ENCODE measurements around the gene HOXA5.

GRCh38 chr7:27116962-27117886 is 26.3 kb downstream of the HOXA5 start:
- TF ChIP-seq POLR2A (IDR thresholded peaks at IDR 0.05; ENCODE audit: low read depth, low read length) = no peak
- TF ChIP-seq, protein P1, sequence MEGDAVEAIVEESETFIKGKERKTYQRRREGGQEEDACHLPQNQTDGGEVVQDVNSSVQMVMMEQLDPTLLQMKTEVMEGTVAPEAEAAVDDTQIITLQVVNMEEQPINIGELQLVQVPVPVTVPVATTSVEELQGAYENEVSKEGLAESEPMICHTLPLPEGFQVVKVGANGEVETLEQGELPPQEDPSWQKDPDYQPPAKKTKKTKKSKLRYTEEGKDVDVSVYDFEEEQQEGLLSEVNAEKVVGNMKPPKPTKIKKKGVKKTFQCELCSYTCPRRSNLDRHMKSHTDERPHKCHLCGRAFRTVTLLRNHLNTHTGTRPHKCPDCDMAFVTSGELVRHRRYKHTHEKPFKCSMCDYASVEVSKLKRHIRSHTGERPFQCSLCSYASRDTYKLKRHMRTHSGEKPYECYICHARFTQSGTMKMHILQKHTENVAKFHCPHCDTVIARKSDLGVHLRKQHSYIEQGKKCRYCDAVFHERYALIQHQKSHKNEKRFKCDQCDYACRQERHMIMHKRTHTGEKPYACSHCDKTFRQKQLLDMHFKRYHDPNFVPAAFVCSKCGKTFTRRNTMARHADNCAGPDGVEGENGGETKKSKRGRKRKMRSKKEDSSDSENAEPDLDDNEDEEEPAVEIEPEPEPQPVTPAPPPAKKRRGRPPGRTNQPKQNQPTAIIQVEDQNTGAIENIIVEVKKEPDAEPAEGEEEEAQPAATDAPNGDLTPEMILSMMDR (IDR thresholded peaks at IDR 0.05 in 2 of 3, conservative IDR thresholded peaks at IDR 0.05 in 1 of 3; ENCODE audit: control insufficient read depth in 2 of 3, extremely low read depth in 1 of 3, insufficient read depth in 1 of 3, low read depth in 3 of 3, low read length in 3 of 3) = no peak
- TF ChIP-seq NR2C2 (IDR thresholded peaks at IDR 0.05; ENCODE audit: borderline replicate concordance, control insufficient read depth, insufficient read length, low read depth) = no peak
- TF ChIP-seq POLR2AphosphoS2 (IDR thresholded peaks at IDR 0.05; ENCODE audit: low read depth, low read length) = no peak
- TF ChIP-seq EZH2 (IDR thresholded peaks at IDR 0.05; ENCODE audit: borderline replicate concordance, control insufficient read depth, low read depth, low read length) = no peak
- no peak for TF ChIP-seq TARDBP (IDR thresholded peaks at IDR 0.05; ENCODE audit: borderline replicate concordance)
- no peak for TF ChIP-seq YY1 (IDR thresholded peaks at IDR 0.05; ENCODE audit: low read depth, low read length)
- no peak for TF ChIP-seq MXI1 (IDR thresholded peaks at IDR 0.05; ENCODE audit: low read depth, low read length)
